Caco-2 (cell line): ENCODE data around the gene DNAH1. TPM values are rescaled to one million over a fixed set of nuclear protein-coding genes. Genes with fewer than 3 reads are reported as not detected.

Experiments used
- BruUV-seq: library from RNA; stranded (reverse); fragments of 400-500 nt; replicated peaks from 2 replicates; lab custom pipeline; 2021; lab: Mats Ljungman, UMichigan
- CTCF ChIA-PET: fragments of 300-600 bp; sonication (Branson Sonifier 250); formaldehyde crosslinking; loops from one replicate; lab custom pipeline; 2022; ENCODE audit warnings: antibody characterized with exemption; lab: Charles Lee
- POLR2A ChIA-PET: fragments of 300-600 bp; sonication (Branson Sonifier 250); formaldehyde crosslinking; loops from one replicate; lab custom pipeline; 2022; ENCODE audit warnings: antibody characterized with exemption; lab: Charles Lee
- DNase-seq, 2 experiments: peaks; one replicate each; pipeline versions ENCODE4 v3.0.0 to v3.0.0-alpha.2; 2020 to 2022
- H3K27me3 ChIP-seq: replicated peaks from 2 replicates; pipeline ENCODE4 v1.6.0; 2011; ENCODE audit warnings: low read length; ENCODE audit not compliant: control insufficient read depth, insufficient read depth
- H3K36me3 ChIP-seq: 2 replicates; pipeline ENCODE4 v1.5.1; 2011; ENCODE audit warnings: low read length; ENCODE audit not compliant: control insufficient read depth, insufficient read depth
- H3K4me1 ChIP-seq: fragments of 250-450 bp; sonication (Bioruptor Pico); 2 replicates; pipeline ENCODE4 v1.5.1; 2020; ENCODE audit warnings: mild to moderate bottlenecking
- H3K4me3 ChIP-seq: 2 replicates; pipeline ENCODE4 v1.5.1; 2011; ENCODE audit warnings: low read depth, mild to moderate bottlenecking, control low read depth, low read length
- H3K9me3 ChIP-seq: fragments of 250-450 bp; sonication (Bioruptor Pico); 2 replicates; pipeline ENCODE4 v1.5.1; 2020; ENCODE audit warnings: mild to moderate bottlenecking, moderate library complexity
- H3K27ac Mint-ChIP-seq: one replicate; pipeline ENCODE4 v1.8.0; 2022; ENCODE audit warnings: mixed read lengths; ENCODE audit not compliant: unreplicated experiment
- H3K27me3 Mint-ChIP-seq: one replicate; pipeline ENCODE4 v1.8.0; 2022; ENCODE audit warnings: mixed read lengths; ENCODE audit not compliant: insufficient read depth, unreplicated experiment
- H3K36me3 Mint-ChIP-seq: one replicate; pipeline ENCODE4 v1.8.0; 2022; ENCODE audit warnings: mild to moderate bottlenecking, mixed read lengths; ENCODE audit not compliant: insufficient read depth, unreplicated experiment
- H3K4me1 Mint-ChIP-seq: one replicate; pipeline ENCODE4 v1.8.0; 2022; ENCODE audit warnings: low read depth, mixed read lengths; ENCODE audit not compliant: unreplicated experiment
- H3K4me3 Mint-ChIP-seq: one replicate; pipeline ENCODE4 v1.8.0; 2022; ENCODE audit warnings: mild to moderate bottlenecking, moderate library complexity, mixed read lengths; ENCODE audit not compliant: unreplicated experiment
- H3K9me3 Mint-ChIP-seq: one replicate; pipeline ENCODE4 v1.8.0; 2022; ENCODE audit warnings: mixed read lengths; ENCODE audit not compliant: unreplicated experiment
- intact Hi-C: fragments of 100-400 bp; cut with micrococcal nuclease; formaldehyde crosslinking; loops from one replicate; pipeline ENCODE4 v1.10.0; 2022; ENCODE audit not compliant: unreplicated experiment
- total RNA-seq: library from RNA; stranded (reverse); gene quantifications from 2 replicates; pipeline ENCODE4 v1.2.3, GENCODE V29; 2022
- TF ChIP-seq, protein P1 (sequence below), 2 experiments: fragments of 200-600 bp in 1 of 2; IDR thresholded peaks; 1 replicate in 1 of 2; 2 replicates in 1 of 2; pipeline versions ENCODE4 v1.5.1 to v1.8.0; 2011 to 2022; ENCODE audit warnings: antibody characterized with exemption in 1 of 2, control low read depth in 1 of 2, inconsistent platforms in 1 of 2, low read depth in 1 of 2, low read length in 1 of 2, mild to moderate bottlenecking in 1 of 2, moderate library complexity in 1 of 2; ENCODE audit not compliant: insufficient read depth in 1 of 2, severe bottlenecking in 1 of 2, unreplicated experiment in 1 of 2

The DNAH1 gene
- total RNA-seq, 1 experiment from 2014 or later, result 4.1 TPM

DNA sequence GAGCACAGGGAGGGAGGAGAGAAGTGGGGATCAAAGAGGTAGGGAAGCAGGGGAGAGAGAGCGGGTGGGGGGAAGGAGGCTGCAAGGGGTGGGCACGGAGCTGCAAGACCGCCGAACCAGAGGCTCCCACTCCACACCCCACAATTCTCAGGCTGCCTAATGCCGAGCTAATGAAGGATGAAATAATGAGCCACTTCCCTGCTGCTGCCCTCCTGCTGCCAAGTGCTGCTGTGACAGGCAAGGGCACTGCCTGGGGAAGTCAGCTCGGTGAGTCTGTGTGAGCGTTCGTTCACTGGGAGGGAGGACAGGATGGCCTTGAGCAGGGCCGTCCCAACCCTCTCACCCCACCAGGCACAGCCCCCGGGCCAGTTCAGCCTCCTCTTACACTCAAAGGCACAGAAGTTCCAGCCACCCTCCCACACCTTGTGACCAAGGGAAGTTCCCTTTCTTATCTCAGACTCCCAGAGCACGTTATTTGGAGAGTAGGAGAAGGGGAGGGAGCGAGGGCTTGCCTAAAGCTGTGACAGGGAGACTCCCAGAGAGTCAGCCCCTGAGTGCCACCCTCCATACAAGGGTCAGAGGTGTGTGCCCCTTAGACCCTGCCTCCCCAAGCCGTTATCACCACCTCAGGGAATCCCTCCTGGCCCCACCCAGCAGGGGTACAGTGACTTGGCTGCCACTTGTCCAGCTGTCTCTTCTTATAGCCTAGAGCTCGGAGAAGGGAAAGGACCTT, 16.1 kb upstream of the DNAH1 start:
- Histone ChIP-seq H3K9me3 (no peaks in the 10 kb centered on the region), H3K27me3 (no peaks in the 10 kb centered on the region), H3K36me3 (no peaks in the 10 kb centered on the region), H3K4me3 (no peak overlapping the region), H3K4me1 (peaks cover 43% of the 10 kb centered on the region)
- H3K27me3 Mint-ChIP-seq, result no peaks in the 10 kb centered on the region
- ChIA-PET POLR2A (interaction anchor here (0.6 to 2.2 kb wide), 3 partner anchors 10 to 1669 kb away, joined by 3 to 9 read pairs (median 3); partner anchors contain the start of gene GLYCTK), CTCF (interaction anchor here (1.1 to 2.2 kb wide), 5 partner anchors 10 to 86 kb away, joined by 3 to 11 read pairs (median 4); partner anchors contain the start of gene WDR82)
- peaks cover 52% of the 10 kb centered on the region for H3K36me3 Mint-ChIP-seq
- DNase-seq, result peak; percentile 72 to 81
- peak overlapping the region; percentile 56 for H3K4me3 Mint-ChIP-seq
- peak overlapping the region; percentile 35 for H3K27ac Mint-ChIP-seq
- BruUV-seq, result no TSS peak
- H3K9me3 Mint-ChIP-seq, result no peaks in the 10 kb centered on the region
- TF ChIP-seq, protein P1, sequence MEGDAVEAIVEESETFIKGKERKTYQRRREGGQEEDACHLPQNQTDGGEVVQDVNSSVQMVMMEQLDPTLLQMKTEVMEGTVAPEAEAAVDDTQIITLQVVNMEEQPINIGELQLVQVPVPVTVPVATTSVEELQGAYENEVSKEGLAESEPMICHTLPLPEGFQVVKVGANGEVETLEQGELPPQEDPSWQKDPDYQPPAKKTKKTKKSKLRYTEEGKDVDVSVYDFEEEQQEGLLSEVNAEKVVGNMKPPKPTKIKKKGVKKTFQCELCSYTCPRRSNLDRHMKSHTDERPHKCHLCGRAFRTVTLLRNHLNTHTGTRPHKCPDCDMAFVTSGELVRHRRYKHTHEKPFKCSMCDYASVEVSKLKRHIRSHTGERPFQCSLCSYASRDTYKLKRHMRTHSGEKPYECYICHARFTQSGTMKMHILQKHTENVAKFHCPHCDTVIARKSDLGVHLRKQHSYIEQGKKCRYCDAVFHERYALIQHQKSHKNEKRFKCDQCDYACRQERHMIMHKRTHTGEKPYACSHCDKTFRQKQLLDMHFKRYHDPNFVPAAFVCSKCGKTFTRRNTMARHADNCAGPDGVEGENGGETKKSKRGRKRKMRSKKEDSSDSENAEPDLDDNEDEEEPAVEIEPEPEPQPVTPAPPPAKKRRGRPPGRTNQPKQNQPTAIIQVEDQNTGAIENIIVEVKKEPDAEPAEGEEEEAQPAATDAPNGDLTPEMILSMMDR (IDR thresholded peaks at IDR 0.05; ENCODE audit: insufficient read depth in 1 of 2, low read depth in 1 of 2, low read length in 1 of 2, severe bottlenecking in 1 of 2, unreplicated experiment in 1 of 2), result peak in 1 of 2 experiments; percentile 16
- intact Hi-C loops, result loop anchor here (2.0 kb wide), 1 partner anchor 39 kb away; no protein-coding TSS in a partner anchor
- H3K4me1 Mint-ChIP-seq, result peaks cover 33% of the 10 kb centered on the region

DNA sequence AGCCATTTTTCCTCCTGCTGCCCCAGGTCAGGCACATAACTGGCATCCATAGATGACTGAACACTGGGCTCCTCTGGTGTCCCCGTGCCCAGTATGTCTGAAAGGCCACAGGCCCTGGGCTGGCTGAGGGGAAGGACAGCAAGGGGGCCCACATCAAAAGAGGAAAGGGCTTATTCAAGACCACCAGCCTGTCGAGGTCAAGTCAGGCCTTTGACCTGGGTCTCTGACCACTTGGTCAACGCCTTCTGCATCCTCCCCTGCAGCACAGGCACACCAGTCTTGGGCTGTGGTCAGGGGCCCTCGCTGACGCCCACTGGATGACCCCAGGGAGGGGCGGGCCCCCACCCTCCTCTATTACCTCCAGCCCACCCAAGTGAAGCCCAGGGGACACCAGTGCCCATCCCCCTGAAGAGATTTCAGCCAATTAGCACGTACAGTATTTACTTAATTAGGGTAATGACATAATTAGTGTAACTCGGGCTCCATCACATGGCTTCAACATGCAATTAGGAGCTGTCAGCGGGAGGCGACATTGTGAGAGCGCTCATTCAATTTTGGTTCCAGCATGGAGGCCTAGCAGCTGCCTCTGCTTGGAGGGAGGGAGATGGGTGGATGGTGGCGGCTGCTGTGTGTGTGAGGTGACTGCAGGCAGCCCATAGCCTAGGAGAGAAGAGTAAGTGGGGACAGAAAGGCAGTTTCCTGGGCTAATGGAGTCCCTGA, 13.5 kb upstream of the DNAH1 start:
- Histone ChIP-seq H3K4me1 (peaks cover 48% of the 10 kb centered on the region), H3K36me3 (no peaks in the 10 kb centered on the region), H3K4me3 (no peak overlapping the region), H3K9me3 (no peaks in the 10 kb centered on the region), H3K27me3 (no peaks in the 10 kb centered on the region)
- POLR2A ChIA-PET, result no interaction called here
- Mint-ChIP-seq H3K27me3 (no peaks in the 10 kb centered on the region), H3K36me3 (peaks cover 35% of the 10 kb centered on the region), H3K4me3 (no peak overlapping the region), H3K4me1 (peaks cover 38% of the 10 kb centered on the region), H3K27ac (no peak overlapping the region), H3K9me3 (no peaks in the 10 kb centered on the region)
- TF ChIP-seq, protein P1 (IDR thresholded peaks at IDR 0.05; ENCODE audit: insufficient read depth in 1 of 2, low read depth in 1 of 2, low read length in 1 of 2, severe bottlenecking in 1 of 2, unreplicated experiment in 1 of 2), result no peak
- BruUV-seq, result no TSS peak
- CTCF ChIA-PET, result no interaction called here
- intact Hi-C loops, result no loop called here
- DNase-seq, result no peak

- no peak for DNase-seq
- H3K27ac Mint-ChIP-seq, result no peak overlapping the region
- ChIA-PET POLR2A (no interaction called here), CTCF (no interaction called here)
- BruUV-seq, result no TSS peak
- Histone ChIP-seq H3K4me1 (peaks cover 35% of the 10 kb centered on the region), H3K9me3 (no peaks in the 10 kb centered on the region), H3K36me3 (no peaks in the 10 kb centered on the region), H3K4me3 (no peak overlapping the region), H3K27me3 (no peaks in the 10 kb centered on the region)
- TF ChIP-seq, protein P1 (IDR thresholded peaks at IDR 0.05; ENCODE audit: insufficient read depth in 1 of 2, low read depth in 1 of 2, low read length in 1 of 2, severe bottlenecking in 1 of 2, unreplicated experiment in 1 of 2), result no peak
- intact Hi-C loops, result no loop called here
- H3K4me1 Mint-ChIP-seq, result peaks cover 34% of the 10 kb centered on the region
- H3K27me3 Mint-ChIP-seq, result no peaks in the 10 kb centered on the region
- H3K36me3 Mint-ChIP-seq, result peaks cover 23% of the 10 kb centered on the region
- no peaks in the 10 kb centered on the region for H3K9me3 Mint-ChIP-seq
- no peak overlapping the region for H3K4me3 Mint-ChIP-seq
Measured at GRCh38 chr3:52303811-52304210, 12.3 kb upstream of the DNAH1 start.
